K562 (cell line): ENCODE data around the gene FGF14. TPM values are rescaled to one million over a fixed set of nuclear protein-coding genes. Genes with fewer than 3 reads are reported as not detected.

ENCODE experiments used
- CBX1 ChIP-seq: sonication (generic); IDR thresholded peaks from 2 replicates; pipeline ENCODE4 v1.6.1; 2016; ENCODE audit warnings: antibody characterized with exemption, low read depth, mild to moderate bottlenecking
- CEBPG ChIP-seq, 3 experiments: fragments of 200-800 bp in 1 of 3; sonication (Bioruptor generic) in 1 of 3; sonication (generic) in 1 of 3; formaldehyde crosslinking in 1 of 3; IDR thresholded peaks in 2 of 3; conservative IDR thresholded peaks in 1 of 3; 2 replicates each; pipeline versions ENCODE4 v1.6.1 to v1.8.0; 2016 to 2022; ENCODE audit warnings: missing compliant biosample characterization in 2 of 3, missing genetic modification characterization in 2 of 3, mild to moderate bottlenecking in 1 of 3, missing genetic modification reagents in 1 of 3
- EHMT2 ChIP-seq: fragments of 450-650 bp; IDR thresholded peaks from 2 replicates; pipeline ENCODE4 v1.6.1; 2018; ENCODE audit warnings: antibody characterized with exemption
- ETS2 ChIP-seq: IDR thresholded peaks from 2 replicates; pipeline ENCODE4 v1.6.1; 2016; ENCODE audit warnings: borderline replicate concordance, missing genetic modification characterization, mild to moderate bottlenecking, moderate library complexity, missing compliant biosample characterization; ENCODE audit not compliant: poor library complexity, severe bottlenecking
- HMG20A ChIP-seq: fragments of 450-650 bp; formaldehyde crosslinking; conservative IDR thresholded peaks from 2 replicates; pipeline ENCODE4 v1.4.0; 2020; ENCODE audit warnings: mild to moderate bottlenecking, mixed read lengths
- HNRNPH1 ChIP-seq: fragments of 200-400 bp; formaldehyde crosslinking; optimal IDR thresholded peaks from 2 replicates; pipeline ENCODE3; 2017; ENCODE audit warnings: low read depth, mild to moderate bottlenecking, low read length, moderate library complexity
- NBN ChIP-seq: fragments of 450-650 bp; IDR thresholded peaks from 2 replicates; pipeline ENCODE4 v1.6.1; 2016; ENCODE audit warnings: low read depth, mild to moderate bottlenecking
- PHF20 ChIP-seq: fragments of 450-650 bp; IDR thresholded peaks from 2 replicates; pipeline ENCODE4 v1.6.1; 2018; ENCODE audit not compliant: partially characterized antibody
- ZHX1 ChIP-seq: fragments of 150-350 bp; conservative IDR thresholded peaks from 2 replicates; pipeline ENCODE4 v1.6.1; 2014; ENCODE audit warnings: low read length
- ZNF398 ChIP-seq: fragments of 250-450 bp; sonication (Bioruptor Pico); IDR thresholded peaks from 2 replicates; pipeline ENCODE4 v1.8.0; 2021; ENCODE audit warnings: moderate library complexity, mild to moderate bottlenecking, inconsistent platforms
- ZNF444 ChIP-seq: fragments of 250-450 bp; sonication (Bioruptor Pico); IDR thresholded peaks from 2 replicates; pipeline ENCODE4 v1.4.0; 2020; ENCODE audit warnings: mild to moderate bottlenecking, moderate library complexity
- ZNF707 ChIP-seq: fragments of 250-450 bp; sonication (Bioruptor Pico); conservative IDR thresholded peaks from 2 replicates; pipeline ENCODE4 v1.8.0; 2022; ENCODE audit warnings: inconsistent platforms, mild to moderate bottlenecking, moderate library complexity
- polyA plus RNA-seq, 8 experiments: library from polyadenylated mRNA; depleted of rRNA in 4 of 8; stranded (reverse) in 5 of 8; unstranded in 3 of 8; fragments of >200 nt; fragmentation: Nextera tagmentation in 2 of 8; fragmentation: Illumina TruSeq in 1 of 8; extraction: Ambion mirVana in 2 of 8; extraction: Trizol in 1 of 8; gene quantifications; 2 replicates each; pipeline versions ENCODE4 v1.2.1 to v1.2.3, GENCODE V29; 2011 to 2014; ENCODE audit warnings: inconsistent platforms in 1 of 8, missing spikeins in 1 of 8
- total RNA-seq, 7 experiments: library from RNA; depleted of rRNA in 6 of 7; stranded (reverse); fragments of >200 nt in 6 of 7; fragmentation: Illumina TruSeq in 2 of 7; extraction: Trizol in 2 of 7; gene quantifications; 2 replicates each; pipeline versions ENCODE4 v1.2.1 to v1.2.3, GENCODE V29; 2011 to 2021; ENCODE audit warnings: low replicate concordance in 1 of 7
- TF ChIP-seq, protein P1 (sequence below): sonication (generic); formaldehyde crosslinking; IDR thresholded peaks from 2 replicates; pipeline ENCODE4 v1.8.1; 2023; ENCODE audit warnings: missing genetic modification reagents, mild to moderate bottlenecking, borderline replicate concordance

Gene FGF14
- total and polyA plus RNA-seq, 9 of the 15 experiments (the other 6 are each of a cell fraction or from before 2014, with no cell fraction given) = not detected

GRCh38 chr13:101869553-101869952, 532.3 kb downstream of the FGF14 start (continued):
- TF ChIP-seq ZNF398 (CRISPR knock-in tag) (no peak), EHMT2 (no peak), ZNF707 (no peak), CBX1 (no peak), ZHX1 (no peak), PHF20 (no peak), HMG20A (CRISPR knock-in tag) (no peak), NBN (no peak), ETS2 (tag) (no peak), ZNF444 (CRISPR knock-in tag) (no peak), CEBPG (CRISPR knock-in tag; IDR thresholded peaks at IDR 0.05) (no peak), CEBPG (tag; conservative IDR thresholded peaks at IDR 0.05 in 1 of 2, IDR thresholded peaks at IDR 0.05 in 1 of 2) (no peak), HNRNPH1 (no peak)
- TF ChIP-seq, protein P1, sequence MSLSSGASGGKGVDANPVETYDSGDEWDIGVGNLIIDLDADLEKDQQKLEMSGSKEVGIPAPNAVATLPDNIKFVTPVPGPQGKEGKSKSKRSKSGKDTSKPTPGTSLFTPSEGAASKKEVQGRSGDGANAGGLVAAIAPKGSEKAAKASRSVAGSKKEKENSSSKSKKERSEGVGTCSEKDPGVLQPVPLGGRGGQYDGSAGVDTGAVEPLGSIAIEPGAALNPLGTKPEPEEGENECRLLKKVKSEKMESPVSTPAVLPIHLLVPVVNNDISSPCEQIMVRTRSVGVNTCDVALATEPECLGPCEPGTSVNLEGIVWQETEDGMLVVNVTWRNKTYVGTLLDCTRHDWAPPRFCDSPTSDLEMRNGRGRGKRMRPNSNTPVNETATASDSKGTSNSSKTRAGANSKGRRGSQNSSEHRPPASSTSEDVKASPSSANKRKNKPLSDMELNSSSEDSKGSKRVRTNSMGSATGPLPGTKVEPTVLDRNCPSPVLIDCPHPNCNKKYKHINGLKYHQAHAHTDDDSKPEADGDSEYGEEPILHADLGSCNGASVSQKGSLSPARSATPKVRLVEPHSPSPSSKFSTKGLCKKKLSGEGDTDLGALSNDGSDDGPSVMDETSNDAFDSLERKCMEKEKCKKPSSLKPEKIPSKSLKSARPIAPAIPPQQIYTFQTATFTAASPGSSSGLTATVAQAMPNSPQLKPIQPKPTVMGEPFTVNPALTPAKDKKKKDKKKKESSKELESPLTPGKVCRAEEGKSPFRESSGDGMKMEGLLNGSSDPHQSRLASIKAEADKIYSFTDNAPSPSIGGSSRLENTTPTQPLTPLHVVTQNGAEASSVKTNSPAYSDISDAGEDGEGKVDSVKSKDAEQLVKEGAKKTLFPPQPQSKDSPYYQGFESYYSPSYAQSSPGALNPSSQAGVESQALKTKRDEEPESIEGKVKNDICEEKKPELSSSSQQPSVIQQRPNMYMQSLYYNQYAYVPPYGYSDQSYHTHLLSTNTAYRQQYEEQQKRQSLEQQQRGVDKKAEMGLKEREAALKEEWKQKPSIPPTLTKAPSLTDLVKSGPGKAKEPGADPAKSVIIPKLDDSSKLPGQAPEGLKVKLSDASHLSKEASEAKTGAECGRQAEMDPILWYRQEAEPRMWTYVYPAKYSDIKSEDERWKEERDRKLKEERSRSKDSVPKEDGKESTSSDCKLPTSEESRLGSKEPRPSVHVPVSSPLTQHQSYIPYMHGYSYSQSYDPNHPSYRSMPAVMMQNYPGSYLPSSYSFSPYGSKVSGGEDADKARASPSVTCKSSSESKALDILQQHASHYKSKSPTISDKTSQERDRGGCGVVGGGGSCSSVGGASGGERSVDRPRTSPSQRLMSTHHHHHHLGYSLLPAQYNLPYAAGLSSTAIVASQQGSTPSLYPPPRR (CRISPR knock-in tag) = no peak
